GM12864 (cell line): ENCODE results near the gene ZBTB5.
A peak's percentile ranks its signal among the peaks of the same experiment; 100 is the strongest.
"Not testable (repeated sequence)": the region's sequence is repeated elsewhere in the genome, so short reads cannot be mapped to it uniquely, and the experiment has no call there.

Source experiments
- DNase-seq: peaks from one replicate; pipeline ENCODE4 v3.0.0-alpha.2; 2011; ENCODE audit warnings: low read depth
- H3K4me3 ChIP-seq: 2 replicates; pipeline ENCODE4 v1.5.1; 2011; ENCODE audit warnings: mild to moderate bottlenecking, low read depth, low read length, control low read depth
- TF ChIP-seq, protein P1 (sequence below): IDR thresholded peaks from 2 replicates; pipeline ENCODE4 v1.5.1; 2011; ENCODE audit warnings: low read depth, mild to moderate bottlenecking, moderate library complexity, low read length, control low read depth, inconsistent platforms; ENCODE audit errors: missing control alignments

The ZBTB5 gene

DNA sequence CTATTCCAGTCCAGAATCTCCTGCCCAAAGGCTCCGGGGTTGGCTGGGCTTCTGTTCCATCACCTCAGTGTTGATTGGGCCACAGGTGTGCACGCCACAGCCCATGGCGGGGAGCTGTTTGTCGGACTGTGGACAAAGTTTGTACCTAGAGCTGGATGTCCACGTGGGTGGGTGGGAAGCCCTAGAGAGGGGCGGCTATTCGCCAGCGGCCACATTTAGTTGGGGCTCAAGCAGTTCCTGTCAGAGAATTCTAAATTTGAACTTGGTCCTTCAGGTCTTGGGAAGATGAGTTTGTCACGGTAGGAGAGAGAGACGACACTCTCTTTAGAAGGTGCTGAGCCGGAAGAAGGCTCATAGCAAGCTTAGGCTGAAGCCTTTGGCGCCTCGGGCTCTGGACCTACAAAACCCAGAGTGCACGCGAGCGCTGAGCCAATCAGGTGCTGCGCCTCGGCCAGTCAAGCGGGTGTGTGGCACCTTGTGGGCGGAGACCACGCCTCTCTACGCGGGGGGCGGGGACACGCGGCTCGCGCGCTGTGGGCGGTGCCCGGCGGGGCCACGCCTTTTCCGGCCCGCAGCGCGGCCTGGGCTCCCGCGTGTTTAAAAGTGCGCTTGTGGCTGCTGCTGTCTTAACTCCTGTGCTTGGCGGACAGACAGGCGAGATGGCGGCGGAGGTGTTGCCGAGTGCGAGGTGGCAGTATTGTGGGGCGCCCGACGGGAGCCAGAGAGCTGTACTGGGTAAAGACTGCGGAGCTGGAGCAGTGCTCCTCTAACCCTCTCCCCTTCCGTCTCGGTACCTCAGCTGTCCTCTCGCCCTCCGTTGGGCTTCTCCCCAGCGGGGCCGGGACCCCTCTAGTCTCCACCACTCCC, 20.4 kb upstream of the ZBTB5 start, which contains the start of gene POLR1E:
Gene POLR1E, plus strand, starts transcription at position 560 of the 867 bp plus-strand sequence. Its CDS starts 100 bp downstream, at position 660.
- TF ChIP-seq, protein P1, sequence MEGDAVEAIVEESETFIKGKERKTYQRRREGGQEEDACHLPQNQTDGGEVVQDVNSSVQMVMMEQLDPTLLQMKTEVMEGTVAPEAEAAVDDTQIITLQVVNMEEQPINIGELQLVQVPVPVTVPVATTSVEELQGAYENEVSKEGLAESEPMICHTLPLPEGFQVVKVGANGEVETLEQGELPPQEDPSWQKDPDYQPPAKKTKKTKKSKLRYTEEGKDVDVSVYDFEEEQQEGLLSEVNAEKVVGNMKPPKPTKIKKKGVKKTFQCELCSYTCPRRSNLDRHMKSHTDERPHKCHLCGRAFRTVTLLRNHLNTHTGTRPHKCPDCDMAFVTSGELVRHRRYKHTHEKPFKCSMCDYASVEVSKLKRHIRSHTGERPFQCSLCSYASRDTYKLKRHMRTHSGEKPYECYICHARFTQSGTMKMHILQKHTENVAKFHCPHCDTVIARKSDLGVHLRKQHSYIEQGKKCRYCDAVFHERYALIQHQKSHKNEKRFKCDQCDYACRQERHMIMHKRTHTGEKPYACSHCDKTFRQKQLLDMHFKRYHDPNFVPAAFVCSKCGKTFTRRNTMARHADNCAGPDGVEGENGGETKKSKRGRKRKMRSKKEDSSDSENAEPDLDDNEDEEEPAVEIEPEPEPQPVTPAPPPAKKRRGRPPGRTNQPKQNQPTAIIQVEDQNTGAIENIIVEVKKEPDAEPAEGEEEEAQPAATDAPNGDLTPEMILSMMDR = no peak
- peak within 1 kb of the TSS; percentile 85 for H3K4me3 ChIP-seq
- peak; percentile 94 for DNase-seq

DNA sequence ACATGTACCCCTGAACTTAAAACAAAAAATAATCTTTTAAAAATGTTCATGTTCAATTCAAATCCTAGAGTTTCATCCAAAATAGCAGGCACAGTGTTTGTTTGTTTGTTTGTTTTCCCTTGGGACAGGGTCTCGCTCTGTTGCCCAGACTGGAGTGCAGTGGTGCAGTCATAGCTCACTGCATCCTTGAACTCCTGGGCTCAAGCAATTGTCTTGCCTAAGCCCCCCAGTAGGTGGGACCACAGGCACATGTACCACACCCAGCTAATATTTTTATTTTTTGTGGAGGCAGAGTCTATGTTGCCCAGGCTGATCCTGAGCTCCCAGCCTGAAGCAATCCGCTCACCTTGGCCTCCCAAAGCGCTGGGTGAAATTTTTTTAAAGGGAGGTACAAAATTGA, 15.5 kb upstream of the ZBTB5 start:
- TF ChIP-seq, protein P1 = no peak
- H3K4me3 ChIP-seq = no peak overlapping the region
- no peak for DNase-seq

DNA sequence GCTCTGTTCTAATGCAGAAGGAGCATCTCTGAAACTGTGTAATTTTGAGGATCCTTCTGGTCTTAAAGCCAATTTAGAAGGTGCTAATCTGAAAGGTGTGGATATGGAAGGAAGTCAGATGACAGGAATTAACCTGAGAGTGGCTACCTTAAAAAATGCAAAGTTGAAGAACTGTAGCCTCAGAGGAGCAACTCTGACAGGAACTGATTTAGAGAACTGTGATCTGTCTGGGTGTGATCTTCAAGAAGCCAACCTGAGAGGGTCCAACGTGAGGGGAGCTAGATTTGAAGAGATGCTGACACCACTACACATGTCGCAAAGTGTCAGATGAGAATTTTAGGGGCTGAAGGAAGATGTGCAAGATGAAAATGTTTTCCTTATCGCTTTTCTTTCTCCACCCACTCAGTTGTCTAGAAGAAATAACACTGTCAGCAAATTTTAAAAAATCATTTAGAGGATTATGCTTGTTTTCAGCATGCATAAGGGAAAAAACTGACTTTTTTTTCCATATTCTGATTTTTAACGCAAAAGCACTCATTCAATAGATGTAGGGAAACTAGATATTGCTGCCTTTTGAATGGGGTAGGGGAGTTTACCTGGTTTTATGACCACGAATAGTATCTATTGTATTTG, 12.9 kb upstream of the ZBTB5 start:
- not testable (repeated sequence) for DNase-seq, H3K4me3 ChIP-seq

DNA sequence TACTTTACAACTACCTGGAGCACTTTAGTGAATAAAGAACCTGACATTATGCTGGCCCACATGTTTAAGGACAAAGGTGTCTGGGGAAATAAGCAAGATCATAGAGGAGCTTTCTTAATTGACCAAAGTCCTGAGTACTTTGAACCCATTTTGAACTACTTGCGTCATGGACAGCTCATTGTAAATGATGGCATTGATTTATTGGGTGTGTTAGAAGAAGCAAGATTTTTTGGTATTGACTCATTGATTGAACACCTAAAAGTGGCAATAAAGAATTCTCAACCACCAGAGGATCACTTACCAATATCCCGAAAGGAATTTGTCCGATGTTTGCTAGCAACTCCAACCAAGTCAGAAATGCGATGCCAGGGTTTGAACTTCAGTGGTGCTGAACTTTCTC, 12.2 kb upstream of the ZBTB5 start:
- not testable (repeated sequence) for H3K4me3 ChIP-seq, DNase-seq

DNA sequence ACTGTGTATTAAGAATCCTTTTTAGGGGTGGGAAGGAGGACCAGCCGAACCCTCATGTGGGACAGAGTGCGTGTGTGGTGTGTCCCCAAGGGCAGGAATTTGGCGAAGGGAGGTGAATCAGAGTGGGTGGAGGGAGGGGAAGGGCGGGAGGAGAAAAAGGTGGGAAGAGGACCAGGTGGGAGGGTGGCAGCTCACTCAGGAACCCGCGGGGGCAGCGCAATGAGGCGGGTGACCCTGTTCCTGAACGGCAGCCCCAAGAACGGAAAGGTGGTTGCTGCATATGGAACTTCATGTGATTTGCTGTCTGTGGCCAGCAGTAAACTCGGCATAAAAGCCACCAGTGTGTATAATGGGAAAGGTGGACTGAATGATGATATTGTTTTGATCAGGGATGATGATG, 11.7 kb upstream of the ZBTB5 start:
- TF ChIP-seq, protein P1 = no peak
- H3K4me3 ChIP-seq = no peak overlapping the region
- no peak for DNase-seq

DNA sequence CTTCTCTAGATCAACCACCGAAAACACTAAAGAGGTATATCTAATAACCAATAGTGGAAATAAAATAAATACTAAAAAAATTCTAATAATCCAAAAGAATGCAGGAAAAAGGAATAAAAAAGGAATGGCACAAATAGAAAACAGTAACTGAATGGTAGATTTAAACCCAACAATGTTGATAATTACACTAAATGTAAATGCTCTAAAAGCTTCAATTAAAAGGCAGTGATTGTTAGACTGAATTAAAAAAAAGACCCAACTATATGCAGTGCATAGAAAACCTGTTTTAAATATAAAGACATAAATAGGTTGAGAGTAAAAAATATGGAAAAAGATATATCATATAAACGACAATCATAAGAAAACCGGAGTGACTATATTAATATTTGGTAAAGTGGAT, 9.2 kb upstream of the ZBTB5 start:
- H3K4me3 ChIP-seq = no peak overlapping the region
- TF ChIP-seq, protein P1 = no peak
- no peak for DNase-seq

DNA sequence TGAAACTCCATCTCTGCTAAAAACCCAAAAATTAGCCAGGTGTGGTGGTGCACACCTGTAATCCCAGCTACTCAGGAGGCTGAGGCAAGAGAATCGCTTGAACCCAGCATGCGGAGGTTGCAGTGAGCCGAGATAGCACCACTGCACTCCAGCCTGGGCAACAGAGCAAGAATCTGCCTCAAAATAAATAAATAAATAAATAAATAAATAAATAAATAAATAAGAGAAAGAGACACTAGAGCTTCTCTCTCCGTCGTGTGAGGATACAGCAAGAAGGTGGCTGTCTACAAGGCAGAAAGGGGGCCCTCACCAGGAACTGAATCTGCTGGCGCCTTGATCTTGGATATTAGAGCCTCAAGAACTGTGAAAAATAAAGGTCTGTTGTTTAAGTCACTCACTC, 8.7 kb upstream of the ZBTB5 start:
- H3K4me3 ChIP-seq, DNase-seq: not testable (repeated sequence)

DNA sequence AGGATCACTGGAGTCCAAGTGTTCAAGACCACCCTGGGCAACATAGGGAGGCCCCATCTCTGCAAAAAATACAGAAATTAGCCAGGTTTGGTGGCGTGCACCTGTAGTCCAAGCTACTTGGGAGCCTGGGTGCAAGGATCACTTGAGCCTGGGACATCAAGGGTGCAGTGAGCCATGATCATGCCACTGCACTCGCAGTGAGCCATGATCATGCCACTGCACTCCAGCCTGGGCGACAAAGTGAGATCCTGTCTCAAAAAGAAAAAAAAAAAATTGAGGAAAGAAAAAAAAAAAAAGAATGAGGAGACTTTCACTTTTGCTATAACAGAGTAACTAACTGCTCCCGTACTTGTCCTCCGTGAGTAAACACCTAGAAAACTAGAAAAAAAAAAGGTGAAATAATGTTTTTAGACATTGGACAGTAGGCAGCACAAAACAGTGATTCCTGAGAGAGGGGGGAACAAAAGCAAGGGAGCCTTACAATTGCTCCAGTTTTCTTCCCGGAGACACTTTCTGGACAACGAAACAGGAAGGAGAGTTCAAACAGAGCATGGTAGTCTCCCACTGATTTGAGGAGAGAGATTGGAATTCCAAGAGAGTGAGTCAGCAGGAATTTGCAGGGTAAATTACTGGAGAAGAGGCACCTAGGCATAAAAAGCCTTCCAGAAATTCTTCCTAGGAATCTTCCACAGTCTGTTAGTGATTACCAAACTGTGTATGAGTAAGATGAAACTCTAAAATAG, 6.9 kb upstream of the ZBTB5 start:
- TF ChIP-seq, protein P1 = no peak
- no peak for DNase-seq
- H3K4me3 ChIP-seq = peak overlapping the region; percentile 37; the same call in 1 of the 2 replicates
